ENCODE measurements around the gene ANTKMT. TPM values are rescaled to one million over a fixed set of nuclear protein-coding genes. Genes with fewer than 3 reads are reported as not detected.

The ANTKMT gene
- total and polyA plus RNA-seq, 4 donors, result 14.0 to 29.7 (median 19.7) TPM

DNA sequence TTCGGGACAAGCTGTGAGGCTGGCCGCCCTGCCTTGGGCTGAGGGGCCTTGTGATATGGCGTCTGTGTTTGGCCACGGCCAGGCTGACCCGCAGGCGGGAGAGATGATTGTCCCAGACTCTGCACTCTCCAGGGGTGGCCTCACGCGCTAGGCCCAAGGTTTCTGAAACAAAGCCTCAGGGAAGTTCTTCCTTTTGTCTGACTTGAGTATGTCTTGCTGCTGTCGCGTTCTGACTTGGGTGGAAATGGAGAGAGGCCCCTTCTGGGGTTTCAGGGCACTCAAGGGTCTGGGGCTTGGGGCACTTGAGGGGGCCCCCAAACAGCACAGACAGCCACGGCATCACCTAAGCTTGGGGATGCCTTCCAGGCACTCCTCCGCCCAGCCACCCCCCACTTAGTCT is 9.9 kb upstream of the ANTKMT start:
- Histone ChIP-seq H3K4me1 (ENCODE audit: control insufficient read depth in 4 of 4, insufficient read depth in 4 of 4, low read length in 3 of 4) (peaks cover 9 to 18% (median 12%) of the 10 kb centered on the region in 4 donors), H3K27ac (ENCODE audit: low read depth in 1 of 2, low read length in 2 of 2) (no peak overlapping the region), H3K27me3 (ENCODE audit: control insufficient read depth in 4 of 4, insufficient read depth in 4 of 4, low read length in 3 of 4) (peaks cover 4 to 18% (median 6%) of the 10 kb centered on the region in 4 donors), H3K4me3 (ENCODE audit: low read depth in 1 of 3, low read length in 3 of 3) (no peak overlapping the region), H3K9ac (ENCODE audit: low read depth in 1 of 2, low read length in 2 of 2) (no peak overlapping the region), H3K9me3 (ENCODE audit: control insufficient read depth in 4 of 4, low read length in 3 of 4) (no peaks in the 10 kb centered on the region), H3K36me3 (ENCODE audit: control insufficient read depth in 4 of 4, insufficient read depth in 3 of 4, low read depth in 1 of 4, low read length in 3 of 4) (no peaks in the 10 kb centered on the region)
- DNase-seq (ENCODE audit: low spot score), result no peak
- 66% methylated on average over 12 of the region's 12 CpGs for WGBS
- TF ChIP-seq HNF4A (conservative IDR thresholded peaks at IDR 0.05) (no peak), EGR1 (IDR thresholded peaks at IDR 0.05; ENCODE audit: low read depth in 2 of 2) (no peak), TAF1 (conservative IDR thresholded peaks at IDR 0.05) (no peak), SP1 (IDR thresholded peaks at IDR 0.05) (no peak), FOXA1 (IDR thresholded peaks at IDR 0.05) (no peak), JUND (IDR thresholded peaks at IDR 0.05) (no peak), HNF4G (IDR thresholded peaks at IDR 0.05) (no peak), GABPA (IDR thresholded peaks at IDR 0.05 in 1 of 2, conservative IDR thresholded peaks at IDR 0.05 in 1 of 2) (no peak), RAD21 (IDR thresholded peaks at IDR 0.05) (no peak), NR2F2 (IDR thresholded peaks at IDR 0.05) (no peak), RXRA (IDR thresholded peaks at IDR 0.05) (no peak)
- TF ChIP-seq, protein P1, sequence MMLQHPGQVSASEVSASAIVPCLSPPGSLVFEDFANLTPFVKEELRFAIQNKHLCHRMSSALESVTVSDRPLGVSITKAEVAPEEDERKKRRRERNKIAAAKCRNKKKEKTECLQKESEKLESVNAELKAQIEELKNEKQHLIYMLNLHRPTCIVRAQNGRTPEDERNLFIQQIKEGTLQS (IDR thresholded peaks at IDR 0.05), result no peak
- TF ChIP-seq, protein P2, sequence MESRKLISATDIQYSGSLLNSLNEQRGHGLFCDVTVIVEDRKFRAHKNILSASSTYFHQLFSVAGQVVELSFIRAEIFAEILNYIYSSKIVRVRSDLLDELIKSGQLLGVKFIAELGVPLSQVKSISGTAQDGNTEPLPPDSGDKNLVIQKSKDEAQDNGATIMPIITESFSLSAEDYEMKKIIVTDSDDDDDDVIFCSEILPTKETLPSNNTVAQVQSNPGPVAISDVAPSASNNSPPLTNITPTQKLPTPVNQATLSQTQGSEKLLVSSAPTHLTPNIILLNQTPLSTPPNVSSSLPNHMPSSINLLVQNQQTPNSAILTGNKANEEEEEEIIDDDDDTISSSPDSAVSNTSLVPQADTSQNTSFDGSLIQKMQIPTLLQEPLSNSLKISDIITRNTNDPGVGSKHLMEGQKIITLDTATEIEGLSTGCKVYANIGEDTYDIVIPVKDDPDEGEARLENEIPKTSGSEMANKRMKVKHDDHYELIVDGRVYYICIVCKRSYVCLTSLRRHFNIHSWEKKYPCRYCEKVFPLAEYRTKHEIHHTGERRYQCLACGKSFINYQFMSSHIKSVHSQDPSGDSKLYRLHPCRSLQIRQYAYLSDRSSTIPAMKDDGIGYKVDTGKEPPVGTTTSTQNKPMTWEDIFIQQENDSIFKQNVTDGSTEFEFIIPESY (IDR thresholded peaks at IDR 0.05), result no peak
- TF ChIP-seq, protein P3, sequence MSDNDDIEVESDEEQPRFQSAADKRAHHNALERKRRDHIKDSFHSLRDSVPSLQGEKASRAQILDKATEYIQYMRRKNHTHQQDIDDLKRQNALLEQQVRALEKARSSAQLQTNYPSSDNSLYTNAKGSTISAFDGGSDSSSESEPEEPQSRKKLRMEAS (IDR thresholded peaks at IDR 0.05), result no peak
- TF ChIP-seq, protein P4, sequence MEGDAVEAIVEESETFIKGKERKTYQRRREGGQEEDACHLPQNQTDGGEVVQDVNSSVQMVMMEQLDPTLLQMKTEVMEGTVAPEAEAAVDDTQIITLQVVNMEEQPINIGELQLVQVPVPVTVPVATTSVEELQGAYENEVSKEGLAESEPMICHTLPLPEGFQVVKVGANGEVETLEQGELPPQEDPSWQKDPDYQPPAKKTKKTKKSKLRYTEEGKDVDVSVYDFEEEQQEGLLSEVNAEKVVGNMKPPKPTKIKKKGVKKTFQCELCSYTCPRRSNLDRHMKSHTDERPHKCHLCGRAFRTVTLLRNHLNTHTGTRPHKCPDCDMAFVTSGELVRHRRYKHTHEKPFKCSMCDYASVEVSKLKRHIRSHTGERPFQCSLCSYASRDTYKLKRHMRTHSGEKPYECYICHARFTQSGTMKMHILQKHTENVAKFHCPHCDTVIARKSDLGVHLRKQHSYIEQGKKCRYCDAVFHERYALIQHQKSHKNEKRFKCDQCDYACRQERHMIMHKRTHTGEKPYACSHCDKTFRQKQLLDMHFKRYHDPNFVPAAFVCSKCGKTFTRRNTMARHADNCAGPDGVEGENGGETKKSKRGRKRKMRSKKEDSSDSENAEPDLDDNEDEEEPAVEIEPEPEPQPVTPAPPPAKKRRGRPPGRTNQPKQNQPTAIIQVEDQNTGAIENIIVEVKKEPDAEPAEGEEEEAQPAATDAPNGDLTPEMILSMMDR (IDR thresholded peaks at IDR 0.05; ENCODE audit: low read depth, low read length, missing input control), result no peak
- TF ChIP-seq, protein P5, sequence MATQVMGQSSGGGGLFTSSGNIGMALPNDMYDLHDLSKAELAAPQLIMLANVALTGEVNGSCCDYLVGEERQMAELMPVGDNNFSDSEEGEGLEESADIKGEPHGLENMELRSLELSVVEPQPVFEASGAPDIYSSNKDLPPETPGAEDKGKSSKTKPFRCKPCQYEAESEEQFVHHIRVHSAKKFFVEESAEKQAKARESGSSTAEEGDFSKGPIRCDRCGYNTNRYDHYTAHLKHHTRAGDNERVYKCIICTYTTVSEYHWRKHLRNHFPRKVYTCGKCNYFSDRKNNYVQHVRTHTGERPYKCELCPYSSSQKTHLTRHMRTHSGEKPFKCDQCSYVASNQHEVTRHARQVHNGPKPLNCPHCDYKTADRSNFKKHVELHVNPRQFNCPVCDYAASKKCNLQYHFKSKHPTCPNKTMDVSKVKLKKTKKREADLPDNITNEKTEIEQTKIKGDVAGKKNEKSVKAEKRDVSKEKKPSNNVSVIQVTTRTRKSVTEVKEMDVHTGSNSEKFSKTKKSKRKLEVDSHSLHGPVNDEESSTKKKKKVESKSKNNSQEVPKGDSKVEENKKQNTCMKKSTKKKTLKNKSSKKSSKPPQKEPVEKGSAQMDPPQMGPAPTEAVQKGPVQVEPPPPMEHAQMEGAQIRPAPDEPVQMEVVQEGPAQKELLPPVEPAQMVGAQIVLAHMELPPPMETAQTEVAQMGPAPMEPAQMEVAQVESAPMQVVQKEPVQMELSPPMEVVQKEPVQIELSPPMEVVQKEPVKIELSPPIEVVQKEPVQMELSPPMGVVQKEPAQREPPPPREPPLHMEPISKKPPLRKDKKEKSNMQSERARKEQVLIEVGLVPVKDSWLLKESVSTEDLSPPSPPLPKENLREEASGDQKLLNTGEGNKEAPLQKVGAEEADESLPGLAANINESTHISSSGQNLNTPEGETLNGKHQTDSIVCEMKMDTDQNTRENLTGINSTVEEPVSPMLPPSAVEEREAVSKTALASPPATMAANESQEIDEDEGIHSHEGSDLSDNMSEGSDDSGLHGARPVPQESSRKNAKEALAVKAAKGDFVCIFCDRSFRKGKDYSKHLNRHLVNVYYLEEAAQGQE (IDR thresholded peaks at IDR 0.05), result no peak

Data from liver (tissue), 9 donors.